GM21717 (cell line): Measurements from ENCODE around the gene C16orf87.
A peak's percentile ranks its signal among the peaks of the same experiment; 100 is the strongest.
"Not testable (repeated sequence)": the region's sequence is repeated elsewhere in the genome, so short reads cannot be mapped to it uniquely, and the experiment has no call there.

Experiments
- ATAC-seq: cut with Tn5 transposase; IDR thresholded peaks from one replicate; pipeline ENCODE4 v1.9.1; 2021; ENCODE audit warnings: mild to moderate bottlenecking, moderate library complexity; ENCODE audit not compliant: unreplicated experiment

C16orf87 gene

GRCh38 chr16:46830902-46831647, at the start of gene C16orf87:
TSS of gene C16orf87 (minus strand) at chr16:46831180. CDS start at chr16:46831149, 31 bp downstream.
- ATAC-seq: peak; percentile 96

GRCh38 chr16:46875243-46875642, 44.3 kb upstream of the C16orf87 start:
- no peak for ATAC-seq

DNA sequence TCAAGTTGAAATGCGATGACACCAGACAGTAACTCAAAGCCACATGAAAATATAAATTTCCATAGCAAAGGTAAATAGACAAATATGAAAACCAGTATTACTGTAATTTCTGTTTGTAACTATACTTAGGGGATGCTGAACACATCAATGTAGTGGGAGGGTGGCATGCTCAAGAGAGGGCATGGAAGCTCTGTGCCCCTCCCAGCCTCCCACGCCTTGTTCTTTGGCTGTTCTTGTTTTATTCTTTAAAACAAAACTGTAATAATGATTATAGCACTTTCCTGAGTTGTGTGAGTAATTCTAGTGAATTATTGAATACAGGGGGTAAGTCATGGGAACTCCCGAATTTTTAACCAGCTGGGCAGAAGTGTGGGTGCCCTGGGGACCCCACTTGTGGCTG, 42.2 kb upstream of the C16orf87 start:
- no peak for ATAC-seq

GRCh38 chr16:46871597-46871996, 40.6 kb upstream of the C16orf87 start:
- no peak for ATAC-seq

DNA sequence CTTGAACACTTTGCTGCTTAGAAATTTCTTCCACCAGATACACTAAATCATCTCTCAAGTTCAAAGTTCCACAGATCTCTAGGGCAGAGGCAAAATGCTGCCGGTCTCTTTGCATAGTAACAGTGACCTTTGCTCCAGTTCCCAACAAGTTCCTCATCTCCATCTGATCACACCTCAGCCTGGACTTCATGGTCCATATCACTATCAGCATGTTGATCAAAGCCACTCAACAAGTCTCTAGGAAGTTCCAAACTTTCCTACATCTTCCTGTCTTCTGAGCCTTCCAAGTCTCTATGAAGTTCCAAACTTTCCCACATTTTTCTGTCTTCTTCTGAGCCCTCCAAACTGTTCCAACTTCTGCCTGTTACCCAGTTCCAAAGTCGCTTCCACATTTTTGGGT, 37.9 kb upstream of the C16orf87 start:
- ATAC-seq: not testable (repeated sequence)

GRCh38 chr16:46867486-46867885, 36.5 kb upstream of the C16orf87 start:
- not testable (repeated sequence) for ATAC-seq

GRCh38 chr16:46866286-46866685, 35.3 kb upstream of the C16orf87 start:
- ATAC-seq: no peak

DNA sequence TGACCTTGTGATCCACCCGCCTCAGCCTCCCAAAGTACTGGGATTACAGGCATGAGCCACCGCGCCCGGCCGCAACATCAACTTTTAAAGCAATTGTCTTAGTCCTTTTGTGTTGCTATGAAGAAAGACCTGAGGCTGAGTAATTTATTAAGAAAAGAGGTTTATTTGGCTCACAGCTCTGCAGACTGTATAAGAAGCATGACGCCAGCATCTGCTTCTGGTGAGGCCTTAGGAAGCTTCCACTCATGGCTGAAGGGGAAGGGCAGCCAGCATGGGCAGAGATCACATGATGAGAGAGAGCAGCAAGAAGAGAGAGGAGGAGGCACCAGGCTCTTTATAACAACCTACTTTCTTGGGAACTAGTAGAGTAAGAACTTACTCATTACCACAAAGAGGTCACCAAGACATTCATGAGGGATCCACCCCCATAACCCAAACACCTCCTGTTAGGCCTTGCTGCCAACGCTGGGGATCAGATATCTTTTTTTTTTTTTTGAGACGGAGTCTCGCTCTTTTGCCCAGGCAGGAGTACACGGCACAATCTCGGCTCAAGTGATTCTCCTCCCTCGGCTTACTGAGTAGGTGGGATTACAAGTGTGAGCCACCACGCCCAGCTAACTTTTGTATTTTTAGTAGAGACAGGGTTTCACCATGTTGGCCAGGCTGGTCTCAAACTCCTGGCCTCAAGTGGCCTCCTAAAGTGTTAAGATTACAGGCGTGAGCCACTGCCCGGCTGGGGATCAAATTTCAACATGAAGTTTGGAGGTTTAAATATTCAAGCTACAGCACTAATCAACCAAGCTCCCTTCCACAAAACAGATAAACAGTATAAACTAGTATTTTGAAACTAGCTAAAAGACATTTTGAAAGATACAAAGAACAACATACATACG, 31.8 kb upstream of the C16orf87 start:
- ATAC-seq: no peak

DNA sequence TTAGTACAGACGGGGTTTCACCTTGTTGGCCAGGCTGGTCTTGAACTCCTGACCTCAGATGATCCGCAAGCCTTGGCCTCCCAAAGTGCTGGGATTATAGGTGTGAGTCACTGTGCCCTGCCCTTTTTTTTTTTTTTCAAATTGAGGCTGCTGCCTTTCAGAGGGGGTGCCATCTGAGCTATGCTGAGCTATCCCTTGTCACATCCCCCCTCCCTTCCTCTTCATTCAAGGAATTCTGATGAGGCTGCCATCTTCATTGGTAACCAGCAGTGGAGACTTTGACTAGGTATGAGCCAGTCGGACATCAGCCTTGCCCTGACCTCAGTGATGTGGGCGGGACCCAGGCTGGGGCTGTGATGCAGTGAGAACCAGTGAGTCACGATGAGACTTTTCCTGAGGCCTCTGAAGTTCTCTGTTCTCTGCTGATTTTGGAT, 28.8 kb upstream of the C16orf87 start:
- no peak for ATAC-seq

GRCh38 chr16:46858151-46858550, 27.2 kb upstream of the C16orf87 start:
- no peak for ATAC-seq

DNA sequence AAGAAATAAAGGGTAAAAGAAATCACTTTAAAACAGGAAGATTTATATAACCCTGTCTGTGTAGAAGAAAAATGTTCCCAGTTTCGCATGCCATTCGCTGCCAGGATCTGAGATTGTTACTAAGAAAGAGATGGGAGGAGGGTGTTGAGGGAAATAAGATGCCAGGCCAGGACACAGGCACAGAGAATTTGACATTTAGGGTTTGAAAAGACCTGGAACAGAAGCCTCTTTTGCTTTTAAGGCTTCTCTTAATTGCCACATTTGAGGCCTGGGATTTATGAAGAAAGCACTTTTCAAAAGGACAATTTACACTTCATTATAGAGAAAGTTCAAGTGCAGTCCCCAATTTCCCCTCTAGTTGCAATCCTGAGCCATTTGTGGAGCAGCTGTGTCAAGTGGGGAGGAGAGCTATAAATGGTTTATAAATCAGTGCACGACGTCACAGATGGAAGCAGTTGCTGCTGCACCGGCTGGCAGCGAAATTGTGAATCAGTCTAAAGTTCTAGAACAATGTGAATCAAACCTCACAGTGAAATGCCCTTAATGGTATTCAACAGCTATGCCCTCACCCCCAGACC, 26.5 kb upstream of the C16orf87 start:
- ATAC-seq: no peak

GRCh38 chr16:46855389-46855788, 24.4 kb upstream of the C16orf87 start:
- ATAC-seq: no peak

- no peak for ATAC-seq
These were observed 23.9 kb upstream of the C16orf87 start for GRCh38 chr16:46854846-46855245.

GRCh38 chr16:46853713-46854443, 22.9 kb upstream of the C16orf87 start:
- no peak for ATAC-seq

DNA sequence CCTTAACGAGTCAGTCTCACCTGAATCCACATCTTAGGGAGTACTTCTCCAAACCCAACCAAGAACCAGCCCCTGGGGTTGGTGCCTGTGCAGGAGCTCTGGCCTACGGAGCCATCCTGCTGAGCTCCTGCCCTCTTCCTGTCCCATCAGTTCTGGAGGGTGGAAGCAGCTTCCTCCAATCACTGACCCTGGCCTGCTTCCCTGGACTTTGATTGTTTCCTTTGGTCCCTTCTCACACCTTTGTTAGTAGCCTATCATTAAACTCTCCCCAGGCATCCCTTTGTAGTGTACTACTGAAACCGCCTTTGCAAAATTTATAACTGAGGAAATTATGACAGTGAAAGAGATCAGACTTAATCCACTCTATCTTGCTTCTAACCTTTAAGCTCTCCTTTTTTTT, 21.1 kb upstream of the C16orf87 start:
- no peak for ATAC-seq

DNA sequence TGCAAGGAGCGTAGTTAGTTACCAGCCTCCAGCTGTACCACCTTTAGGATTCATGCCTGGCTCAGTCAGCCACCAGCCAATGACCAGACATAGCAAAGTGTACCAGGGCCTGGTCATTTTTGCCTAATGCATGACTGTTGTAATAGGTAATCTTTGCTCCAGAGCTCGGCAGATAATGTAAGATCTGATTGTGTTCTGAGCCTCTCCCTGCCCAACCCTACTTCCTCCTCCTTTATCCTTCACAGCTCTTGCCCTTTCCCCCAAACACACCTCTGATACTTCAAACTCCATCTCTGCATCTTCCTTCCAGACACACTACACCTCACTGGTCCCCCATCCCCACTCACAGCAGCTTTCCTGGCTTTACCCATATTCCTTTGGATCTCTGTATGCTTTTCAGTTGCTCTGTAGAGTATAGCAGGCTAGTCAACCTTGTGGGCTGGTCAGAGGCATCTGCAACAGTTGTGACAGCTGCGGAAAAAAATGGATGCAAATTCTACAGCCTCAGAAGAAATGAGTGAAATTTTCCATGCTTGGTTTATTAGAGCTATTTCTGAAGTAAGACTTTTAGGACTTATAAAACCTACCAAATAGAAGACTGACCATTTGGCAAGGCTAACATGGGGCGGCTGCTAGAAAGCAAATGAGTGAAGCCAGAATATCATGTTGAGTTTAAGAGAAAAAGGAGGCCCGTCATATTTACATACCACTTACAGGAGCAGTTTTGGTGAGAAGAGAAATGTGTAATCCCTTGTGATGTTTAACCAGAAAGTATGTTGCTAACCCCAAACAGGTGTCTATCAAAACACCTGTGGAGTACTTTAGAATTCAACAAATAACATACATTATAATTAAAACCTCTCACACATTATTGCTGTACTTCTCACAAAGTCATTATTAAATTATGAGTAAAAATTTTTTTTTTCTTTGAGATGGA, 19.9 kb upstream of the C16orf87 start:
- ATAC-seq: no peak

DNA sequence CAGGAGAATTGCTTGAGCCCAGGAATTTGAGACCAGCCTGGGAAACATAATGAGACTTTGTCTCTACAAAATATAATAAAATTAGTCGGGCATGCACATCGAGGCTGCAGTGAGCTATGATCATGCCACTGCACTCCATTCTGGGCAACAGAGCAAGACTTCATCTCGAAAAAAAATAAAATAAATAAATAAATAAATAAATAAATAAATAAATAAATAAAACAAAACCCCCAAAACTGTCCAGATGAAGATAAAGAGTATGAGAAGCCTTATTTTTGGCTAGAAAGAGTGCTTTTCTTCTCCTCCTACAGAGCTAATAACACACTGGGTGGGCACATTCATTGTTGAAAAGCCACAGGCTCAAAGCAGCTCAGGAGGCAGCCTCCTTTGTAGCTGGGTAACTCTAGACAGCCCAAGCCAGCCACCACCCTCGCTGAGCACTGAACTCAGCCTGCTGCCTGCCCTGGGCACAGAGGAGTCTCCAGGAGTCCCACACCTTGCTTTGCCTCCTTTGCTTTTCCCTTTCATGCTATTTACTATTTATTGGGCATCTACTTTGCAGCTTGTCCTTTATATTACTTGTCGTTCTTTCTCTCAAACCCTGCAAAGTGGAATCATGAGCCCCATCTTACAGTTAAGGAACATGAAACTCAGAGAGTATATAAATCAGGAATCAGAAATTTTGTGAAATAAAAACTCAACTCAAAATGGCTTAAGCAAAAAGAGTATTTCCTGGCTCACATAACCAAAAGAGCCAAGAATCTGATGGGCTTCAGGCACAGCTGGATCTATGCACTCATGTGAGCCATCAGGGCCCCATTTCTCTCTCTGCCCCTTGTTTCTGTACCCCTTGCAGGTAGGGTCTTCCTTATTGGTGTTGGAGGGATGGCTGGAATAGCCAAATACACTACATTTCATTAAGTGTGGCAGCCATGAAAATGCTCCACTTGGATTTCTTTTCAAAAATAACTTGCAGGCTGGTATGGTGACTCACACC, 18.1 kb upstream of the C16orf87 start:
- no peak for ATAC-seq

GRCh38 chr16:46845952-46846351, 15.0 kb upstream of the C16orf87 start:
- ATAC-seq: no peak

GRCh38 chr16:46844771-46845170, 13.8 kb upstream of the C16orf87 start:
- ATAC-seq: no peak
